ENCODE data around the gene TMEM132C.

GRCh38 chr12:128298091-128298748 lies 31.2 kb downstream of the TMEM132C start:
- TF ChIP-seq POLR2A (IDR thresholded peaks at IDR 0.05) (no peak), CTCF (IDR thresholded peaks at IDR 0.05) (no peak)

All from heart left ventricle (tissue), 13 donors.